Measurements from ENCODE around the gene KIAA0513.

KIAA0513 gene

DNA sequence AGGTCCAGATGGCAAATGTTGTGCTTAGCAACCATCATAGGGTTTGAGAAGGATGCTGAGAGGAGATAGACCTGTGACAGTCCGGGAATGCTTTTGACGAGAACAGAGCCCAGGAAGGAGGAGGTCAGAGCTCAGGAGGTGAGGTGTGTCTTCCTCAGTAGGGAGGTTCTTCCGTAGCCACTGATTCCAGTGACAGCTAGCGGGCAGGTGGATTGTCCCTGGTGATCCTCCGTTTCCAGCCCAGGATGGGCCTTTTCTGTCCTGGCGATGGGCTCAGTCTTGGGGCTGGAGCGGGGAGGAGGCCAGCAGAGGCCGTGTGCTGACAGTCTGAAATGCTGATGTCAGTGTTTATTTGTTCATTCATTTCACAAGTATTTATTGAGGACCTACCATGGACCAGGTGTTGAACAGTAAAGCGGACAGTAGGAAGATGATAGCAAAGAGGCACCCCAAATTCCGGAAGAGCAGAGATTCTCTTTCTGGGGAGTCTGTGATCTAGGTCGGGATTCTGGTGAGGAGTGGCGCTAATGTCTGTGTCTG lies 38.8 kb downstream of the KIAA0513 start:
- in situ Hi-C loops (cut with MboI; ENCODE audit: low sequenced_read_pairs): no loop called here

DNA sequence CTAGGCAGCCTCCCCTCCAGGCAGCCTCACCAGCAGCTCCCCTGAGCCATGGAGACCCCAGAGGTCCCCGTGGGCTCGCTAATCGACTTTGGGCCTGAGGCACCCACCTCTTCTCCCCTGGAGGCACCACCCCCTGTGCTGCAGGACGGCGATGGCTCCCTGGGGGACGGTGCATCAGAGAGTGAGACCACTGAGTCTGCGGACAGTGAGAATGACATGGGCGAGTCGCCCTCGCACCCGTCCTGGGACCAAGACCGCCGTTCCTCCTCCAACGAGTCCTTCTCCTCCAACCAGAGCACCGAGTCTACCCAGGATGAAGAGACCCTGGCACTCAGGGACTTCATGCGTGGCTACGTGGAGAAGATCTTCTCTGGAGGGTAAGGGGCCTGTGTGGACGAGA lies 39.4 kb downstream of the KIAA0513 start:
- in situ Hi-C loops (cut with MboI; ENCODE audit: low sequenced_read_pairs): no loop called here

DNA sequence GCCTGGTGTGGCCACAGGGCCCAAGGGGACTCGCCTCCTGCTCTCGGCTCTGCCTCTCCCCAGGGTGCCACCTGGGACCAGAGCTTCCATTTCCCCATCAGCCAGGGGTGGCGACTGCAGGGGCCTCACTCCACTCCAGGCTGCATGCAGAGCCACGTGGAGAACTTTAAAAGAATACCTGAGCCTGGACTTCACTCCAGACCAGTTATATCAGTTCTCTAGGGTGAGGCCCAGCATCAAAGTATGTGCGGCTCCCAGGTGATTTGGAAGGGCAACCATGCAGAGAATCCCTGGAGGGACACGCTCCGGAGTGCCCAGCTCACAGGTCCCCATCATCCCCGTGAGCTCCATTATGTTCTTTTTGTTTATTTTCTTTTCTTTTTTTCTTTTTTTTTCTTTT lies 39.8 kb downstream of the KIAA0513 start:
- in situ Hi-C loops (cut with MboI; ENCODE audit: low sequenced_read_pairs): no loop called here

DNA sequence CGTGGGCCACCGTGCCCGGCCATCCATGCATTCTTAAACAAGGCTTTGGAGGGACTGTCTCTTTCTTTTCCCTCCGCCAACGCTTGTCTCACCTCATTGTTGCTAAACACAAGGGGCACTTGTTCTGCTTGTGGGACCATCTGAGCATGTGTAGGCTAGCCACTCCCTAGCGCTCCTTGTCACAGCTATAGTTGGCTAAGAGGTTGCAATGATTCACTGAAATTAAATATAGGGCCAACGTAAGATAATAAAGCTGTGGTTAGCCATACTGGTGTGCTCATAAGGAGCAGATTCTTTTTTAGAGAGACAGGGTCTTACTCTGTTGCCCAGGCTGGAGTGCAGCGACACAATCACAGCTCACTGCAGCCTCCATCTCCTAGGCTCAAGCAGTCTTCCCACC lies 41.2 kb downstream of the KIAA0513 start:
- in situ Hi-C loops (cut with MboI; ENCODE audit: low sequenced_read_pairs): no loop called here

DNA sequence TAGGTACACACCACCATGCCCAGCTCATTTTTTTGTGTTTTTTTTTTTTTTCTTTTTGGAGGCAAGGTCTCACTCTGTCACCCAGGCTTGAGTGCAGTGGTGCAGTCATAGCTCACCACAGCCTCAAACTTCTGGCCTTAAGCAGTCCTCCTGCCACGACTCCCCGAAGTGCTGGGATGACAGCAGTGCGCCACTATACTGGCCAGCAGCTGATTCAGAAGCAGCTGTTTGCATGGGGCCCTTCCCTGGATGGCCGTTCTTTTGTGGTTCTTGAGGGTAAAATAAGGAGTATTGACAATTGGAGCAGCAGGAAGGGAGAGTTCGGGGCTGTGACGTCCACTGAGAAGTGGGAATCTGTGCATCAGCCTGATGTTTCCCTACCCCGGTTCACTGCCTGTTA lies 41.6 kb downstream of the KIAA0513 start:
- in situ Hi-C loops (cut with MboI; ENCODE audit: low sequenced_read_pairs): no loop called here

DNA sequence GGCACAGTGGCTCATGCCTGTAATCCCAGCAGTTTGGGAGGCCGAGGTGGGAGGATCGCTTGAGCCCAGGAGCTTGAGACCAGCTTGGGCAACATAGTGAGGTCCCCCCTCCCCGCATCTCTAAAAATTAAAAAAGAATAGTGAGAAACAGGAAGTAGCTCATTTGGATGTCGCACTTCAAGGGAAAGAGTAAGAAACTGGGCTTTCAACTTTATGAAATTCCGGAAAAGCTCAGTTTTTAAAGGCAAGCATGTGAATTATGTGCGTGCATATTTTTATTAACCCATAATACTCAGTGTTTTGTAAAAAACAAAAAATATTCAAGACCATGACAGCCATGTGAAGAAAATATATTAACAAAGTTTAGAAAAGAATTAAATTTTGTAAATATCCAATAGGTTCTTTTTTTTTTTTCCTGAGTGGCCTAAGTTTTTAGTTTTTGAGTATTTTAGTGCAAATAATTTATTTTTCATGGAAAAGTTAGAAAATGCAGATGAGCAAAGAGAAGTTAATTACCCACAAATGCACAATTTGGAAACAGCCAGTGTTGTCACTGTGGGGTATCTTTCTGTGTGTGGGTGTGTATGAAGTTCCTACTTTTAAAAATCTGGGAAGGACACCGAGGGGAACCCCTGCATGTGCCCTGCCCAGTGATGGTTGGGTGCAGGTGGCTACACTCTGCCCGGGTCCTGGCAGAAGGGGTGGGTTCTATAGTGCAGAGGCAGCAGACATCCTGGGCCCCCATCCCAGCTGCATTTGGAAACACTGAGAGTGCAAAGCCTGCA lies 44.7 kb downstream of the KIAA0513 start:
- in situ Hi-C loops (cut with MboI; ENCODE audit: low sequenced_read_pairs): no loop called here

DNA sequence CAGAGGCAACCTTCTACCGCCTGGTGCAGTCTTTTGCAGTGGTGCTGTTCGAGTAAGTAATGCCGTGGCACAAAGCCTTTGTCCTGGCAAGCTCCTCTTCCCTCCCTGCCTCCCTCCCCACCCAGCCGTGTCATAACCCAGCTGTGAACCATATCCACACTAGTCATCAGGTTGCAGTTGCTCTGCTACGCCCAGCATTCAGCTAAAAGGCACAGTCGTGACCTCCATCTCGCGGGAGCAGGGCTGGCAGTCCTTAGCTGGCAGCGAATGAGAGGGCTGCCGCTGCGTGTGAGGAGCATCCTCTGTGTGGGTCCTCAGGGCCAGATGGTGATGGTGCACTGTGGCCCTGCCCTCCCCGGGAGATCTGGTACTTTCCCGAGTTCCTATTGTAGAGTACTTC lies 45.4 kb downstream of the KIAA0513 start:
- in situ Hi-C loops (cut with MboI; ENCODE audit: low sequenced_read_pairs): no loop called here

DNA sequence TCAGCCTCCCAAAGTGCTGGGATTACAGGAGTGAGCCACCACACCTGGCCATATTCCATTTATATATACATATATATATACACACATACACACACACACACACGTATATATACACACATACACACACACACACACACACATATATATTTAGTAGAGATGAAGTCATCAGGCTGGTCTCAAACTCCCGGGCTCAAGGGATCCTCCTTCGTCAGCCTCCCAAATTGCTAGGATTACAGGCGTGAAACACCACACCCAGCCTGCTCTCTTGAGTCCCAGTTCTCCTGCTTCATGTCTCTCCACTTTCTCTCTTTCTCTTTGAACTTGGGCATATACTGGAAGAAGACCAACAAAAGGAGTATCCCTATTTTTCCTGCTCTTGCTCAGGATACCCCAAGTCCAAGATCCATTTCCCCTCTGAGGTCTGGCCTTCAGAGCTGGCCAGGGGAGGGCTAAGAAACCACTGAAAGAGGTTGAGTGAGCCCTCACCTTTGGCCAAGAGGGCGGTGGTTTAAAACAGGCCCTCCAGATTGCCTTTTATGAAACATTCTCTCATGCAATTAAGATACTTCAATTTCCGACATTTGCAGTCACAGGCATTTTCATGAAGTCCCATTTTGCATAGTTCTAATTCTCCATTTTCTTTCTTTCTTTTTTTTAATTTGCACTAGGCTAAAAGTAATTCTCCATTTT lies 46.8 kb downstream of the KIAA0513 start:
- in situ Hi-C loops (cut with MboI; ENCODE audit: low sequenced_read_pairs): no loop called here

DNA sequence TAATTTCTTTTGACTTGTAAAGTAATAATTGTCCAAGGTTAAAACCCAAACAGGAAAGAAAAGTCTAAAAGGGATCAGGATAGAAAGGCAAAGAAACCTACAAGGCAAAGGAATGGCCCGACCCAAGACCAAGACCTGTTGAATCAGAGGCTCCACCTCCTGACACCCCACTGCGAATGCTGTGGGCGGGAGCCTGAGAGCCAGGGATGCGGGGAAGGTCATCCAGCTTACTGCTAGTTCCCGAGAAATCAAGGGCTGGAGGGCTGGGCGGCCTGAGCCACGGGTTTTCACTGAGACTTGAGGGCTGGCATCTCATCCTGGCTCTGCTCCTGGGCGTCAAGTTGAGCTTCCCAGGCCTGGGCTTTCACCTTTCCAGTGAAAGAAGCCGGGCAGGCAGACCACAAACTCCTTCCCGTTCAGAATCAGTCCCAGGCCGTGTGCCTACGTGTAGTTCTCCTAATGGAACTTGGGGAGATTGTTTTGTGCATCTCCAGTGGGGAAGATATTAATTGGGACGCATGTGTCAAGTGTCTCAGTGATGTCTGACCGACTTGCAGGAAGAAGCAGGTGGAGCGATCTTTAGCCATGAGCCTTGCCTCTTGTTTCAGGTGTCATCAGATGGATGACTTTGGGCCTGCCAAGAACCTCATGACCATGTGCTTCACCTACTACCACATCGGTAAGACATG lies 47.8 kb downstream of the KIAA0513 start:
- in situ Hi-C loops (cut with MboI; ENCODE audit: low sequenced_read_pairs): no loop called here

DNA sequence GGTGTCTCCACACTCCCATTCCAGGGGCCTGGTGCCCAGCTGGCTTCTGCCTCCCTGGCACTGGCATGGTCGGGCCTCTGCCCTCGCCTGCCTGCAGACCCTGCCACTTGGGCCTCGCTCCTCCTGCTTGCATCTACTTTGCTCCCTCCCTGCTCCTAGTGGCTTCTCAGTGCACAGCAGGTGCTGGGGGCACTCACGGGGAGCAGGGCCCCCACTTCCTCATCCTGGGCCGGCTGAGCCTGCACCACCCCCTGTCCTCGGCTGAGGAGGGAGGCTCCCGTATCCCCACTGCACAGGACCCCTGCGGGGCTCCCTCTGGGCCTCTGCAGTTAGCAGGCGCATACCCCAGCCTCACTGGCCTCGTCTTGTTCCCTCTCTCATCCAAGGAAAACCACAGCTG lies 49.4 kb downstream of the KIAA0513 start:
- in situ Hi-C loops (cut with MboI; ENCODE audit: low sequenced_read_pairs): no loop called here

DNA sequence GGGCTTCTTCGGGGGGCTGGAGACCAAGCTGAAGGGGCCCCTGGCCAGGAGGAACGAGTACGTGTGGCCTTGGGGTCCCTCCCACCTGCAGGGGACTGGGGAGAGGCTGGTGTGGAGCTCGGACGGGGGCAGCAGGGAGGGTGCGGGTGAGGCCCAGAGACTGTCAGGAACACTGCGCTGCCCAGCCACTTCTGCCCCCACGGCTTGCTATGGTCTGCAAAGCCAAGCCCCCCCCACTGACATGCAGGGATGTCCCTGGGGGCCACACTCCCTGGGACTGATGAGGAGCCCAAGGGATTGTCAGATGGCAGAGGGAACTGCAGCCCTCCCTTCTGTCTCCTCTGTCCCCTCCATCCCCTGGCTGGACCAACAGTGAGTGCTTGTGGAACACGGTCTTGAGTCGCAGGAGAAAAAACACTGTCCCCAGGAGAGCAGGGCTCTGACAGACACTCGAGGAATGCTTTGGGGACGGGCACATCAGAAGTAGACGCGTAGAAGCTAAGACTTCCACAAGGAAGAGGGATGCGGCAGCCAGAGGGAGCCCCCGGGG lies 50.1 kb downstream of the KIAA0513 start:
- in situ Hi-C loops (cut with MboI; ENCODE audit: low sequenced_read_pairs): no loop called here

DNA sequence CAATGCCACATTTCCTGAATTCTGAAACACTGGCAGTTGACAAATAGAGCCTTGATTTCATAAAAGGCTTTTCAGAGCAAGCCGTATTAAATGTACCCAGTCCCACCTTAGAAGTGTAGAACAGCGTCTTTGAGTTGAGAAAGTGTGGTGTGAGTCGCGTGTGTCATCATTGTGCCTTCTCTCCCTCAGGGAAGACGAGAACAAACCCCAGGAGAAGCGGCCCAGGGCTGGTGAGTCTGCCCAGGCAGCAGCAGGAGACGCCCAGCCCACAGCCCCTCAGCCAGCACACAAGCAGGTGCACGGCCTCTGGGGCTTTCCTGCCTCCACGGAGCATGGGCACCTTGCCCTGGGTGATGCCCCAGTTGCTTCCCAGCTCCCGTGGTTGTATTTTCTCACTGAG lies 50.6 kb downstream of the KIAA0513 start:
- in situ Hi-C loops (cut with MboI; ENCODE audit: low sequenced_read_pairs): no loop called here

DNA sequence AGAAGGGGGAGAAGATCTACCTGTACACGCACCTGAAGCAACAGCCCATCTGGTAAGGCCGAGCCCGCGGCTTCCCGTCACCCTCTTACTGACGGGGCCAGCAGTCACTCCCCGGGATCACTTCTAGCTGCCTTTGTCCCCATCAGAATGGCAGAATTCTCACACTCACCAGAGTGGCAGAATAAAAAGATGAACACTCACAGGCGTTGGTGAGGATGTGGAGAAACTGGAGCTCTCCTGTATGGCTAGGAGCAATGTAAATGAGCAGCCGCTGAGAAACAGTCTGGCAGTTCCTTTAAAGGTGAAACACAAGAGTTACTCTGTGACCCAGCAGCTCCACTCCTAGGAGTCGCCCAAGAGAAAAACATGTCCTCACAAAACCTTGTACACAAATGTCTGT lies 51.4 kb downstream of the KIAA0513 start:
- in situ Hi-C loops (cut with MboI; ENCODE audit: low sequenced_read_pairs): no loop called here

DNA sequence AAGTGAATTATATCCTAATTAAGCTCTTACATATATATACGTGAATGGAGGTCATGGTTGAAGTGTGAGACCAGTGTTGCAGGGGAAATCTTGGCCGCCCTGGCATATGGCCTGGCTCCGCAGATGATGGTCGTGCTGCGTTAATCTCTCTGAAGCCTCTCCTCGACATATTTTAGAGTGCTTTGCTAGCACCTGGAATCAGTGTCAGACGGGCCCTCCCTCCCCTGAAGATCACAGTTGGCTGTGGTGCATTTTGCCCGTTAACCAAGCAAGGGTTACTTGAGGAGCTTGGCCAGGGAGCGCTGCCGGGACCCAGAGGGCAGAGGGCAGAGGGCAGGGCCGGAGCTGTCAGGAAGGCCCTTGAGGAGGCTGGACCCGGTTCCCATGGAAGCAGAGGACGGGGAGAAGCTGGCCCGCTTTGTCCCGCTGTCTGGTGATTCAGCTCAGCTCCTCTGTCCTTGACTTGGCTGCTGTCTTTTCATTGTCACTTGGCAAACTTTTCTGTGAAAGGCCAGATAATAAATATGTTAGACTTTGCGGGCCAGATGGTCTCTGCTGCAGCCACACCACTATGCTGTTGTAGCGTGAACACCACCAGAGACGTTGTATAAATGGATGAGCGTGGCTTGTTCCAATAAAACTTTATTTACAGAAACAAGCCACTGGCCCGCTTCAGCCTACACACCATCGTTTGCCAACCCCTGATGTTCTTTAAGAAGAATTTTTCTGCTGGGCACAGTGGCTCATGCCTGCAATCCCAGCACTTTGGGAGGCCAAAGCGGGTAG lies 52.4 kb downstream of the KIAA0513 start:
- in situ Hi-C loops (cut with MboI; ENCODE audit: low sequenced_read_pairs): no loop called here

DNA sequence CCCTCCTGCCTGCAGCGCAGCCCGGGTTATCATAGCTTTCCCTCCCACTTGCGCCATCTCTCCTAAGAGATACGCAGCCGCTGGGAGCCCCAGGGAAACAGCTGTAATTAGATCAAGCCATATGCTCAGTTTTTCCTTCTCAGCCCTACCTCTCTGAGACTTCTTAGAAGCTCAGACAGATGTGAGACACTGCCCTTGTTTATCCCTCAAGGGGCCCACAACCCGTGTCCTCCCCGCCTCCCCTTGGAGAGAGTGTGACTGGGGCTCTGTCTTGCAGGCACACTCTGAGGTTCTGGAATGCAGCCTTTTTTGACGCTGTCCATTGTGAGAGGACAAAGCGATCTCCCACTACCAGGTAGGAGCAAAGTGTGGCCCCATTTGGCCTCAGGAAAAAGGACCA lies 53.4 kb downstream of the KIAA0513 start:
- in situ Hi-C loops (cut with MboI; ENCODE audit: low sequenced_read_pairs): no loop called here

DNA sequence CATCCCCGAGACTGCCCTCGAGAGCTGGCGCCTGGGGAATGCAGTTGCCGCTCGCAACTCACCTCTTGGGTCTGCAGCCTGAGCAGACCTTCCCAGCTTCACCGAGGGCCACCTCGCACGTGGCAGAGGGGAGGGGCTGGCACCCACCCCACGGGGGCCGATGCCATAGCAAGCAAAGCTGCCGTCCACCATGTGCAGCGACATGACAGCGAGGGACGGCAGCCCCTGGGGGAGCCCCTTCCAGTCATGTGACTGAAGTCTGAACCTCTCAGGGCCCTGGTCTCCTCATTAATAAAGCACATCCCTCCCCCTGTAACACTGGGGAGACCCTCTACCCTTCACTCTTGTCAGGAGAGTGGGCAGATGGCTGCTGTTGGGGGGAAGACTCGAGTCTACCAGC lies 54.2 kb downstream of the KIAA0513 start:
- in situ Hi-C loops (cut with MboI; ENCODE audit: low sequenced_read_pairs): no loop called here

DNA sequence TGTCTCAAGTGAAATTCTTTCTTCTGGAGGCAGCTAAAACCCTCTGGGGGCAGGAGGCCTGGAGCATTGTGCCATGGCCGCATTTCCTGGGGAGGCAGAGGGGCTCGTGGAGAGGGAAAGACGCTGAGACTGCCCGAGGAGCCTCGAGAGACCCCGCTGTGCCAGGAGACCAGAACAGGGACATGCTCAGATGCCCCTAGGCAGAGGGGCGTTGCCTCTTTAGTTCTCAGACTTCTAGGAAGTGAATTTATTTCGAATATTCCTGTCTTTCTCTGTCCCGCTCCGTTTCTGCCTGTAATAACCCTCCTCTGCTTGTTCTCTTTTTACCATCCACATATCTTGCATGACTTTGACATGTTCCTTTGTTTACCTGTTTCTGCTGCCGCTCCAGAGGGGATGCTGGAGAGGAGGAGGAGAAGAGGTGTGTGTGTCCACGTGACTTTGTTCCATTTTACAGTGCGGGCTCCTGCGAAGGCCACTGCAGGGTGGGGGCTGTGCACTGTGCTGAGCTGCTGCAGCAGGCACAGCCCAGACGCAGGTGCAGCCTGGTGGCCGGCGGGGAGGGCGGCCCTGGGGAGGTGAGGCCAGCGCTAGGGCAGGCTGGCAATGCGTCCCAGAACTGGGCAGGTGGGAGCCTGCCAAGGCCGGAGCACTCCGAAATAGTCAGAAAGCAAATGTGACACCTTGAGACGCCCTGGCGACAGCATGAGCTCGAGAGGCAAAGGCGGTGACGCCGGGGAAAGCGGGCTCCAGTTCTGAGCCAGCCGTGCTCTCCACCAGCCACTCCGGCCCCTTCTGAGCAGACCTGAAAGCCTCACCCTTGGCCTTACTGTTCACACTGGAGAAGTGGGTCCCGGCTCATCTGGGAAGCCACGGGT lies 54.8 kb downstream of the KIAA0513 start:
- in situ Hi-C loops (cut with MboI; ENCODE audit: low sequenced_read_pairs): no loop called here

DNA sequence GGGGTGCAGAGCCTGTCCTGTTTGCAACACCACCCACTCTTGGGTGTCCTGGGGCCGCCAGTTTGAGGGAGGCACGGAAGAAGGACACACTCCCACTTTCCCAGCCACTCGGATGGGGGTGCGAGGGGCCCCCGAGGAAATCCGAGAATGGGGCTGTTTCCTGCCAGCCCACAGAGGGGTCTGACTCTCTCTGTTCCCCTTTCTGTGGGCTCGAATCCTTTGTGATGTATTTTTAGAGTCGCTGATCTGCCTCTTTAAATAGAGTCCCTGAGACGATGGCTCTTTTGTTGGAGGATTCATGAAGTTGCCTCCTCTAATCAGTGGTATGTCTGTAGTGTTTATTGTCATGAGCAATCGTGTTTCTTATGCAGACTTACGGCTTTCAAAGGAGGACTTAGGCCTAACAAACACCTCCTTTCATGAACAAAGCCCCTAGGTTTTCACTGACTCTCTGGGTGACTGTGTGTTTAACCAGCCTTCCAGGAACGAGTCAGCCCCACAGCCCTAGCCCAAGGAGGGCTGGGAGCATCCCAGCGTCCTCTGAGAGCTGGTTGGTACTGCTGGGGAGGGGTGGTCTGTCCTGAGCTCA lies 55.5 kb downstream of the KIAA0513 start:
- in situ Hi-C loops (cut with MboI; ENCODE audit: low sequenced_read_pairs): no loop called here

DNA sequence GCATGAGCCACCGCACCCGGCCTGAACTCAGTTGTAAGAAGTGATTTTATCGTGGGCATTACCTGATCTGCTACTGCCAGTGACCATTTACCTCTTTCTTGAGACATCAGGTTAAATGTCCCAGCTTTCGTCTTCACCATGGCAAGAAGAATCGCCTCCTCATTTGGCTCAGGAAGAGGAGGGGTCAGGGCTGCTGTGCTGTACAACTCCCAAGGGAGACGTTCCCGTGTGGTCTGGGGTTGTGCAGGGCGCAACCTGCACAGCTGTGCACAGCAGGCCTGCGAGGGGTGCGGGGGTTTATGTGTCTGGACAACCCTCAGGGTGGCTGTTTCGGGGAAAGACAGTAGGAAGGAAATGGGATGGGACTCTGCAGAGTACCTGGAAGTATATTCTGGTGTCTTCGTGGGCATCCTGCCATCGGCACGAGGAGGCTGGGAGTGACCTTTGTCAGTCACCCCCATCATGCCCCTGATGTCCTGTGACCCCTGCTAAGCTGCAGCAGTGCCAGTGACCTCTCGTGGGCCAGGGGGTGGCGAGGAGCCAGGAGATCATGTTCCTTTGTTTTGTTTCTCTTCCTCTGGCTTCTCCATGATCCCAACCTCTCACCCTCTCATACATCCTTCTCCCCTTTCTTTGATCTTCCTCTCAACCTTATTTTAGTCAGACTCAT lies 57.4 kb downstream of the KIAA0513 start:
- in situ Hi-C loops (cut with MboI; ENCODE audit: low sequenced_read_pairs): no loop called here

All from HL-60/S4 treated with phorbol 12-myristate 13-acetate at 8.2 ng/mL for 4 days and 3 days (cell line).